Neutrophil (primary cell): ENCODE measurements around the gene PALLD.

Source experiments
- H3K27ac ChIP-seq: fragments of 200-600 bp; sonication (generic); 2 replicates; pipeline ENCODE4 v1.5.1; 2016; ENCODE audit warnings: mild to moderate bottlenecking, moderate library complexity
- H3K27me3 ChIP-seq: fragments of 200-600 bp; sonication (generic); 2 replicates; pipeline ENCODE4 v1.6.0; 2016; ENCODE audit warnings: mild to moderate bottlenecking
- H3K36me3 ChIP-seq: fragments of 200-600 bp; sonication (generic); 2 replicates; pipeline ENCODE4 v1.5.1; 2017
- H3K4me1 ChIP-seq, 2 experiments: fragments of 200-600 bp in 1 of 2; sonication (generic) in 1 of 2; 1 replicate in 1 of 2; 2 replicates in 1 of 2; pipeline versions ENCODE4 v1.5.1 to v1.6.1; 2013 to 2016; ENCODE audit warnings: low read depth in 1 of 2, low read length in 1 of 2, mild to moderate bottlenecking in 1 of 2, moderate library complexity in 1 of 2; ENCODE audit not compliant: control insufficient read depth in 1 of 2, insufficient read depth in 1 of 2
- H3K4me3 ChIP-seq, 2 experiments: fragments of 200-600 bp in 1 of 2; sonication (generic) in 1 of 2; 1 replicate in 1 of 2; 2 replicates in 1 of 2; pipeline ENCODE4 v1.5.1; 2013 to 2016; ENCODE audit warnings: low read depth in 1 of 2, low read length in 1 of 2, mild to moderate bottlenecking in 1 of 2, moderate library complexity in 1 of 2
- H3K9me3 ChIP-seq: fragments of 200-600 bp; sonication (generic); 2 replicates; pipeline ENCODE4 v1.5.1; 2016
- TF ChIP-seq, protein P1 (sequence below): fragments of 200-600 bp; sonication (generic); IDR thresholded peaks from 2 replicates; pipeline ENCODE4 v1.5.1; 2016; ENCODE audit warnings: antibody characterized with exemption

PALLD gene

GRCh38 chr4:168882650-168883233 lies 385.9 kb downstream of the PALLD start:
- Histone ChIP-seq H3K4me3 (no peak overlapping the region), H3K36me3 (no peaks in the 10 kb centered on the region), H3K27ac (no peak overlapping the region), H3K9me3 (no peaks in the 10 kb centered on the region), H3K4me1 (peaks cover 0 to 6% of the 10 kb centered on the region in 2 experiments), H3K27me3 (peaks cover 45% of the 10 kb centered on the region)
- TF ChIP-seq, protein P1, sequence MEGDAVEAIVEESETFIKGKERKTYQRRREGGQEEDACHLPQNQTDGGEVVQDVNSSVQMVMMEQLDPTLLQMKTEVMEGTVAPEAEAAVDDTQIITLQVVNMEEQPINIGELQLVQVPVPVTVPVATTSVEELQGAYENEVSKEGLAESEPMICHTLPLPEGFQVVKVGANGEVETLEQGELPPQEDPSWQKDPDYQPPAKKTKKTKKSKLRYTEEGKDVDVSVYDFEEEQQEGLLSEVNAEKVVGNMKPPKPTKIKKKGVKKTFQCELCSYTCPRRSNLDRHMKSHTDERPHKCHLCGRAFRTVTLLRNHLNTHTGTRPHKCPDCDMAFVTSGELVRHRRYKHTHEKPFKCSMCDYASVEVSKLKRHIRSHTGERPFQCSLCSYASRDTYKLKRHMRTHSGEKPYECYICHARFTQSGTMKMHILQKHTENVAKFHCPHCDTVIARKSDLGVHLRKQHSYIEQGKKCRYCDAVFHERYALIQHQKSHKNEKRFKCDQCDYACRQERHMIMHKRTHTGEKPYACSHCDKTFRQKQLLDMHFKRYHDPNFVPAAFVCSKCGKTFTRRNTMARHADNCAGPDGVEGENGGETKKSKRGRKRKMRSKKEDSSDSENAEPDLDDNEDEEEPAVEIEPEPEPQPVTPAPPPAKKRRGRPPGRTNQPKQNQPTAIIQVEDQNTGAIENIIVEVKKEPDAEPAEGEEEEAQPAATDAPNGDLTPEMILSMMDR: no peak

DNA sequence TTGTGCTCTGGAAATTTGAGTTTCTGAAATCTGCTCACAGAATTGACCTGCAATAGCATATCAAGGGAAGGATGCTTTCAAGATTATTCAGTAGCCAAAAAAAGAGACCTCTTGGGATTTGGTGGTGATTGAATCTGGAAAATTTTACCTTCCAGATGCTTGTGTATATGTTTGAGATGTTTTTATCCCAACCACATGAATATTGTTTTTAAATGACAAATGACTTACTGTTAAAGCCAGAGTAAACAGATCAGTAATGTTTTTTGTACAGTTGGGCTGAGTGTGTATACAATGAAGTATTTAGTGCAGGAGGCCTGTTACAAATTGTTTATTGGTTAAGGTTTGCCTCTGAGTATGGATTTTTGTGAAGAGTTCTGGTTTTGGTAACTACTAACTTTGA lies 386.7 kb downstream of the PALLD start:
- H3K4me3 ChIP-seq: no peak overlapping the region
- TF ChIP-seq, protein P1: no peak
- no peaks in the 10 kb centered on the region for H3K36me3 ChIP-seq
- H3K4me1 ChIP-seq: no peaks in the 10 kb centered on the region
- H3K27ac ChIP-seq: no peak overlapping the region
- no peaks in the 10 kb centered on the region for H3K9me3 ChIP-seq
- H3K27me3 ChIP-seq: peaks cover 37% of the 10 kb centered on the region

DNA sequence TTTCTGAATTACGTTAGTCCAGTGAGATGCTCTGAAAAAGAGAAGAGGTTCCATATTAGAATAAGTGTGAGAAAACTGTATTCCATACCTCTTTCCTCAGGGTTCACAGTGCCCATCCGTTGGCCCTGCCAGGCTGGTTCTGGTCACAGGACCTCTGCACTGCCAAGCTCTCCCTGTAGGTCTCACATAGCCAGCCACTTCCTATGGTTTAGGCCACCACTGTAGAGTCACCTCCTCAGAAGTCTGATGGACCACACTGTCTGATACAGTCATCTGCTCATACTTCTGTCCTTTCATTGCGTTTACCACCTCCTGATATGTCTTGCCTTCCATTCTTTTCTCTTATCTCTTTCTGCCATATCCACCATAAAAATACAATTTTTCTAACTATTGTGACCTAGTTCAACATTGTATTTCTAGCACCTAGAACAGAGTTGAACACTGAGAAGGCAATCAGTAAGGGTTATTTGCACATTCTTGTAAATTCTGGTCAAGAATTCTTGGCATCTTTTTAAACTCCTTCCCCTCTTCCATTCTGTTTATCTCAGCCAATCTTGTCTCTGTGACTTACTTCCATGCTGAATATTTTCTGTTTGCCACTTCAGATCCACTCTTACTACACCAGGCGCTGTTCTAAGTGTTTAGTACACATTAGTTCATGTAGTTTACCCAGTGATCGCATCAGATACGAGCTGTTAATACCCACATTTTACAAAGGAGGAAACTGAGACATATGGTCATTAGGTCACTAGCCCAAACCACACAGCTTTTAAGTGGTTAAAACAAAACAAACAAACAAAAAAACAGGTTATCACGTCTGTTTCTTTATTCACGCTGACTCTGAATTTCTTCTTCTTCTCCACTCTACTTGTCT lies 387.6 kb downstream of the PALLD start:
- Histone ChIP-seq H3K27me3 (peaks cover 27% of the 10 kb centered on the region), H3K27ac (no peak overlapping the region), H3K4me3 (no peak overlapping the region), H3K4me1 (no peaks in the 10 kb centered on the region), H3K36me3 (no peaks in the 10 kb centered on the region), H3K9me3 (no peaks in the 10 kb centered on the region)
- TF ChIP-seq, protein P1: no peak

DNA sequence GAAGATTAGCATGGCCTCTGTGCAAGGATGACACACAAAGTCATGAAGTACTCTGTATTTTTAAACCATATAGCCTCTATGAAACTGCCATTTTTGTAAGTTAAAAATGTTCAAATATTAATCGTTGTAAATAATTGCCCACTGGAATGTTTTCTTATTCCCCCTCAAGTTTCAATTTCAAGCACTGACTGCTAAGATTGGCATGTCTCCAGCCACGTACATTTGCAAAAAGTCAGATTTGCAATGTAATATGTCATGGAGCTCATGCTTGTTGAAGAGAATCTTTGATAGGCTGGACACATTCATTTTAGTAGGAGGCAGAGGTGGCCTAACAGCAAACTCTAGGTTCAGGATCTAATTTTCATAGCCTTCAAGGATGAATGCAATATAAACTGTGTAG lies 388.5 kb downstream of the PALLD start:
- H3K36me3 ChIP-seq: no peaks in the 10 kb centered on the region
- H3K4me1 ChIP-seq: no peaks in the 10 kb centered on the region
- peaks cover 18% of the 10 kb centered on the region for H3K27me3 ChIP-seq
- TF ChIP-seq, protein P1: no peak
- no peaks in the 10 kb centered on the region for H3K9me3 ChIP-seq
- H3K27ac ChIP-seq: no peak overlapping the region
- no peak overlapping the region for H3K4me3 ChIP-seq

GRCh38 chr4:168886351-168886750 lies 389.5 kb downstream of the PALLD start:
- Histone ChIP-seq H3K4me1 (no peaks in the 10 kb centered on the region), H3K27ac (no peak overlapping the region), H3K36me3 (no peaks in the 10 kb centered on the region), H3K27me3 (peaks cover 9% of the 10 kb centered on the region), H3K4me3 (no peak overlapping the region), H3K9me3 (no peaks in the 10 kb centered on the region)
- TF ChIP-seq, protein P1: no peak
